Fibroblast of mammary gland (primary cell): ENCODE data around the gene DIRAS2.

ENCODE experiments used
- DNase-seq: peaks from one replicate; pipeline ENCODE4 v3.0.0-alpha.2; 2010; ENCODE audit warnings: low read depth
- H3K4me3 ChIP-seq: 2 replicates; pipeline ENCODE4 v1.5.1; 2011; ENCODE audit warnings: low read depth, mild to moderate bottlenecking, low read length, moderate library complexity; ENCODE audit not compliant: control insufficient read depth
- CTCF ChIP-seq: conservative IDR thresholded peaks from 2 replicates; pipeline ENCODE4 v1.5.1; 2011; ENCODE audit warnings: low read depth, low read length, inconsistent platforms; ENCODE audit not compliant: control insufficient read depth, insufficient read depth

DIRAS2 gene

GRCh38 chr9:90616806-90617205 lies 25.8 kb downstream of the DIRAS2 start:
- no peak for DNase-seq
- no peak overlapping the region for H3K4me3 ChIP-seq
- no peak for TF ChIP-seq CTCF

- DNase-seq: no peak
- H3K4me3 ChIP-seq: no peak overlapping the region
- TF ChIP-seq CTCF: no peak
Observed at GRCh38 chr9:90613502-90613901, 29.1 kb downstream of the DIRAS2 start.

GRCh38 chr9:90612957-90613356 lies 29.7 kb downstream of the DIRAS2 start:
- no peak for TF ChIP-seq CTCF
- no peak for DNase-seq
- H3K4me3 ChIP-seq: no peak overlapping the region

- no peak for DNase-seq
- no peak overlapping the region for H3K4me3 ChIP-seq
- no peak for TF ChIP-seq CTCF
Observed at GRCh38 chr9:90611568-90611967, 31.1 kb downstream of the DIRAS2 start.

GRCh38 chr9:90611121-90611520 lies 31.5 kb downstream of the DIRAS2 start:
- no peak for DNase-seq
- H3K4me3 ChIP-seq: no peak overlapping the region
- no peak for TF ChIP-seq CTCF

- no peak for DNase-seq
- no peak for TF ChIP-seq CTCF
- H3K4me3 ChIP-seq: no peak overlapping the region
Observed at GRCh38 chr9:90607701-90608516, 34.7 kb downstream of the DIRAS2 start.

GRCh38 chr9:90600029-90600428 lies 42.6 kb downstream of the DIRAS2 start:
- no peak for DNase-seq
- H3K4me3 ChIP-seq: no peak overlapping the region
- TF ChIP-seq CTCF: no peak
